CD4-positive, alpha-beta T cell (primary cell): ENCODE data around the gene TRIM22. TPM values are rescaled to one million over a fixed set of nuclear protein-coding genes. Genes with fewer than 3 reads are reported as not detected.

ENCODE experiments used
- ATAC-seq: fragments of 200-7000 bp; cut with Tn5 transposase; one replicate; pipeline ENCODE4 v1.10.0; 2022; ENCODE audit warnings: mild to moderate bottlenecking; ENCODE audit not compliant: poor library complexity
- CTCF ChIA-PET: fragments of 350-600 bp; sonication (Branson Sonifier 250); formaldehyde crosslinking; loops from one replicate; lab custom pipeline; 2021; ENCODE audit warnings: antibody characterized with exemption, inconsistent platforms; lab: Charles Lee
- POLR2A ChIA-PET: fragments of 350-600 bp; sonication (Branson Sonifier 250); formaldehyde crosslinking; loops from one replicate; lab custom pipeline; 2021; ENCODE audit warnings: antibody characterized with exemption, inconsistent platforms; lab: Charles Lee
- DNase-seq, 14 experiments: peaks; one replicate each; pipeline ENCODE4 v3.0.0-alpha.2; 2013 to 2020; ENCODE audit warnings: mixed read lengths in 2 of 14
- H3K27ac ChIP-seq, 2 donors: one replicate each; pipeline versions ENCODE4 v1.5.1 to v1.7.0; 2013; ENCODE audit warnings: low read length in 2 of 2, low read depth in 1 of 2, mild to moderate bottlenecking in 1 of 2
- H3K27me3 ChIP-seq, 2 experiments: 1 replicate in 1 of 2; 2 replicates in 1 of 2; pipeline versions ENCODE4 v1.6.1 to v1.7.0; 2013; ENCODE audit warnings: low read length in 2 of 2, control low read depth in 1 of 2, mild to moderate bottlenecking in 1 of 2, moderate library complexity in 1 of 2; ENCODE audit not compliant: insufficient read depth in 2 of 2, control insufficient read depth in 1 of 2
- H3K36me3 ChIP-seq: one replicate; pipeline ENCODE4 v1.6.1; 2013; ENCODE audit warnings: low read length, control low read depth; ENCODE audit not compliant: insufficient read depth
- H3K4me1 ChIP-seq: one replicate; pipeline ENCODE4 v1.6.1; 2013; ENCODE audit warnings: low read length, control low read depth; ENCODE audit not compliant: insufficient read depth
- H3K4me3 ChIP-seq: one replicate; pipeline ENCODE4 v1.5.1; 2013; ENCODE audit warnings: mild to moderate bottlenecking, low read length, moderate library complexity
- H3K9me3 ChIP-seq, 2 experiments: 1 replicate in 1 of 2; 2 replicates in 1 of 2; pipeline versions ENCODE4 v1.6.1 to v1.7.0; 2013; ENCODE audit warnings: low read length in 2 of 2, mild to moderate bottlenecking in 2 of 2, control low read depth in 1 of 2, moderate library complexity in 1 of 2; ENCODE audit not compliant: control insufficient read depth in 1 of 2, insufficient read depth in 1 of 2
- H3K27ac Mint-ChIP-seq: one replicate; pipeline ENCODE4 v1.8.0; 2020; ENCODE audit warnings: mixed read lengths
- H3K27me3 Mint-ChIP-seq: one replicate; pipeline ENCODE4 v1.8.0; 2021; ENCODE audit warnings: mixed read lengths
- H3K36me3 Mint-ChIP-seq: one replicate; pipeline ENCODE4 v1.8.0; 2021; ENCODE audit warnings: low read depth, mixed read lengths
- H3K4me1 Mint-ChIP-seq: one replicate; pipeline ENCODE4 v1.8.0; 2021; ENCODE audit warnings: low read depth, mixed read lengths
- H3K4me3 Mint-ChIP-seq: one replicate; pipeline ENCODE4 v1.8.0; 2020; ENCODE audit warnings: mild to moderate bottlenecking, mixed read lengths
- H3K9me3 Mint-ChIP-seq: one replicate; pipeline ENCODE4 v1.8.0; 2020; ENCODE audit warnings: mixed read lengths
- CTCF ChIP-seq: fragments of 200-600 bp; IDR thresholded peaks from one replicate; pipeline ENCODE4 v1.8.0; 2022; ENCODE audit warnings: antibody characterized with exemption, mild to moderate bottlenecking
- intact Hi-C, 2 experiments: fragments of 100-400 bp; cut with DNase I in 1 of 2; cut with micrococcal nuclease in 1 of 2; formaldehyde crosslinking; loops; one replicate each; pipeline versions ENCODE4 v1.15.1 to v1.9.0; 2023 to 2025; cut with DNase I, micrococcal nuclease
- total RNA-seq, 174 experiments: library from RNA in 2 of 174; stranded (reverse) in 2 of 174; gene quantifications; one replicate each; pipeline ENCODE4 v1.2.3 and lab custom pipeline; 2021 to 2026

TRIM22 gene
- total RNA-seq, 2 experiments from 2014 or later, result 198 to 206 TPM

- no peaks in the 10 kb centered on the region for H3K4me1 ChIP-seq
- H3K36me3 Mint-ChIP-seq, result no peaks in the 10 kb centered on the region
- no peaks in the 10 kb centered on the region for H3K4me1 Mint-ChIP-seq
- H3K4me3 ChIP-seq, result no peak overlapping the region
- ATAC-seq (no peak), DNase-seq (no peak)
- no peaks in the 10 kb centered on the region for H3K9me3 ChIP-seq
- H3K27me3 Mint-ChIP-seq, result no peaks in the 10 kb centered on the region
- no peaks in the 10 kb centered on the region for H3K9me3 Mint-ChIP-seq
- no peaks in the 10 kb centered on the region for H3K27me3 ChIP-seq
- intact Hi-C loops, result no loop called here
- H3K27ac ChIP-seq, result no peak overlapping the region
- no peak overlapping the region for H3K4me3 Mint-ChIP-seq
- no peak for TF ChIP-seq CTCF
- H3K27ac Mint-ChIP-seq, result no peak overlapping the region
- H3K36me3 ChIP-seq, result no peaks in the 10 kb centered on the region
- ChIA-PET POLR2A (no interaction called here), CTCF (no interaction called here)
Observed at GRCh38 chr11:5749836-5750235, 60.2 kb downstream of the TRIM22 start.

GRCh38 chr11:5753943-5754342 lies 64.4 kb downstream of the TRIM22 start, which contains the start of gene OR52N4:
OR52N4 (plus strand) TSS chr11:5754243; CDS start chr11:5754741, 498 bp downstream.
- H3K4me1 Mint-ChIP-seq, result no peaks in the 10 kb centered on the region
- H3K4me3 ChIP-seq, result no peak within 1 kb of the TSS
- no peak for DNase-seq
- no peaks in the 10 kb centered on the region for H3K36me3 Mint-ChIP-seq
- H3K27ac ChIP-seq, result no peak within 1 kb of the TSS
- H3K4me3 Mint-ChIP-seq, result no peak within 1 kb of the TSS
- ChIA-PET CTCF (no interaction called here), POLR2A (no interaction called here)
- peaks cover 3% of the 10 kb centered on the region for H3K27me3 Mint-ChIP-seq
- H3K4me1 ChIP-seq, result no peaks in the 10 kb centered on the region
- H3K9me3 Mint-ChIP-seq, result no peaks in the 10 kb centered on the region
- no peaks in the 10 kb centered on the region for H3K36me3 ChIP-seq
- H3K27ac Mint-ChIP-seq, result no peak within 1 kb of the TSS
- intact Hi-C loops, result no loop called here
- TF ChIP-seq CTCF, result no peak
- ATAC-seq, result no peak
- H3K9me3 ChIP-seq, result no peaks in the 10 kb centered on the region
- H3K27me3 ChIP-seq, result no peaks in the 10 kb centered on the region

Other genes with a start within 250 kb of the TRIM22 start
- gene OR51I1, start 248.3 kb upstream of the TRIM22 start, total RNA-seq, result not detected
- not detected for gene OR51I2, start 240.5 kb upstream of the TRIM22 start, total RNA-seq
- gene OR52D1, start 201.1 kb upstream of the TRIM22 start, total RNA-seq, result not detected
- gene UBQLN3, start 179.8 kb upstream of the TRIM22 start, total RNA-seq, result under 1 TPM in 1 of 2 experiments, not detected in 1; 0.08 TPM
- gene UBQLNL, start 173.1 kb upstream of the TRIM22 start, total RNA-seq, result under 1 TPM; 0.30 to 0.50 TPM
- gene OR52H1, start 141.2 kb upstream of the TRIM22 start, total RNA-seq, result under 1 TPM in 1 of 2 experiments, not detected in 1; 0.22 TPM
- gene OR52B6, start 108.9 kb upstream of the TRIM22 start, total RNA-seq, result not detected
- not detected for gene TRIM6, start 93.2 kb upstream of the TRIM22 start, total RNA-seq
- 1 to 10 TPM; 3.0 to 3.5 TPM for gene TRIM34, start 64.8 kb upstream of the TRIM22 start, total RNA-seq
- 1 to 10 TPM; 5.9 to 8.0 TPM for gene TRIM5, start 4.7 kb upstream of the TRIM22 start, total RNA-seq
- under 1 TPM; 0.14 to 0.17 TPM for gene OR56B1, start 46.7 kb downstream of the TRIM22 start, total RNA-seq
- under 1 TPM; 0.50 to 0.96 TPM for gene OR52N4, start 64.5 kb downstream of the TRIM22 start, total RNA-seq
- gene OR52N5, start 93.6 kb downstream of the TRIM22 start, total RNA-seq, result not detected
- gene OR52N1, start 101.5 kb downstream of the TRIM22 start, total RNA-seq, result not detected
- not detected for gene OR52N2, start 119.1 kb downstream of the TRIM22 start, total RNA-seq
- not detected for gene OR52E6, start 152.1 kb downstream of the TRIM22 start, total RNA-seq
- gene OR52E8, start 167.9 kb downstream of the TRIM22 start, total RNA-seq, result not detected
- gene OR52E4, start 190.8 kb downstream of the TRIM22 start, total RNA-seq, result not detected
- gene OR52E5, start 203.4 kb downstream of the TRIM22 start, total RNA-seq, result not detected